Mucosa of descending colon (tissue), 3 donors: ENCODE measurements around the gene LMAN2L. TPM values are rescaled to one million over a fixed set of nuclear protein-coding genes. Genes with fewer than 3 reads are reported as not detected.

Experiments
- ATAC-seq: fragments of 200-7000 bp; cut with Tn5 transposase; one replicate; pipeline ENCODE4 v1.9.1; 2020; ENCODE audit warnings: mild to moderate bottlenecking, moderate library complexity
- DNase-seq, 3 donors: peaks; one replicate each; pipeline ENCODE4 v3.0.0-alpha.2; 2020
- H3K36me3 ChIP-seq: fragments of 200-600 bp; one replicate; pipeline ENCODE4 v1.8.0; 2021; ENCODE audit warnings: low read depth, mild to moderate bottlenecking
- H3K4me1 ChIP-seq: fragments of 200-600 bp; one replicate; pipeline ENCODE4 v1.8.0; 2021; ENCODE audit warnings: low read depth, mild to moderate bottlenecking
- H3K4me3 ChIP-seq: fragments of 200-600 bp; one replicate; pipeline ENCODE4 v1.8.0; 2021; ENCODE audit warnings: mild to moderate bottlenecking
- H3K9me3 ChIP-seq: fragments of 200-600 bp; one replicate; pipeline ENCODE4 v1.8.0; 2021; ENCODE audit warnings: mild to moderate bottlenecking
- intact Hi-C, 2 donors: fragments of 100-400 bp; cut with DNase I in 1 of 2; cut with micrococcal nuclease in 1 of 2; formaldehyde crosslinking; loops; one replicate each; pipeline versions ENCODE4 v1.11.0 to v1.11.1; 2022; cut with DNase I, micrococcal nuclease
- total RNA-seq, 3 donors: library from RNA; stranded (reverse); fragmentation: NEBNext Ultra II Directional in 2 of 3; extraction: Animal tissue kit (Norgen Biotek cat#: 25700) in 2 of 3; gene quantifications; one replicate each; pipeline versions ENCODE4 v1.2.1 to v1.2.4, GENCODE V29; 2021 to 2023
- TF ChIP-seq, protein P1 (sequence below): fragments of 200-600 bp; IDR thresholded peaks from one replicate; pipeline ENCODE4 v1.8.0; 2022; ENCODE audit warnings: antibody characterized with exemption, mild to moderate bottlenecking
- donor health status: DM: no; HTN: no; CAD: no; lungs with moderate emphysema.
- donor health status: DM: no; HTN: no; CAD: no.
- donor health status: DM: no; HTN: yes; CAD: no.

LMAN2L gene
- total RNA-seq, 3 donors from 2014 or later, result 11.2 to 21.0 (median 14.2) TPM

DNA sequence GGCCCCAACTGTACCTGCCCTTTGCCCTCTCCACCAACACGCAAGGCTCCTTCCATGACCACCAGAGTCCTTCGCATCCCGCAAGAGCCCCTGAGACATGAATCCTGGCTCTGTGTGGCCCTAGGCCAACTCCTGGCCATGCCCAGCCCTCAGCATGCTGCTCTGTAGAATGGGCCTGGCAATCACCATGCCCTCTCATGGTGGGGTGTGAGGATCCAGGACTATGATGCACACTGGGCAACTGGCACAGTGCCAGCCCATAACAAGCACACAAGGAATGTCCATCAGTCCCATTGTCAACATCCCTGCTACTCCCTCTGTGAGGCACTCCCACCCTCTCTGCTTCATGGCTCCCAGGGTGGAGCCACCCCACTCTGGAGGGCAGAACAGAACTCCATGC, 52.6 kb downstream of the LMAN2L start:
- ATAC-seq (no peak), DNase-seq (no peak)
- Histone ChIP-seq H3K4me3 (no peak overlapping the region), H3K9me3 (no peaks in the 10 kb centered on the region), H3K4me1 (no peaks in the 10 kb centered on the region), H3K36me3 (no peaks in the 10 kb centered on the region)
- intact Hi-C loops, result no loop called here
- TF ChIP-seq, protein P1, sequence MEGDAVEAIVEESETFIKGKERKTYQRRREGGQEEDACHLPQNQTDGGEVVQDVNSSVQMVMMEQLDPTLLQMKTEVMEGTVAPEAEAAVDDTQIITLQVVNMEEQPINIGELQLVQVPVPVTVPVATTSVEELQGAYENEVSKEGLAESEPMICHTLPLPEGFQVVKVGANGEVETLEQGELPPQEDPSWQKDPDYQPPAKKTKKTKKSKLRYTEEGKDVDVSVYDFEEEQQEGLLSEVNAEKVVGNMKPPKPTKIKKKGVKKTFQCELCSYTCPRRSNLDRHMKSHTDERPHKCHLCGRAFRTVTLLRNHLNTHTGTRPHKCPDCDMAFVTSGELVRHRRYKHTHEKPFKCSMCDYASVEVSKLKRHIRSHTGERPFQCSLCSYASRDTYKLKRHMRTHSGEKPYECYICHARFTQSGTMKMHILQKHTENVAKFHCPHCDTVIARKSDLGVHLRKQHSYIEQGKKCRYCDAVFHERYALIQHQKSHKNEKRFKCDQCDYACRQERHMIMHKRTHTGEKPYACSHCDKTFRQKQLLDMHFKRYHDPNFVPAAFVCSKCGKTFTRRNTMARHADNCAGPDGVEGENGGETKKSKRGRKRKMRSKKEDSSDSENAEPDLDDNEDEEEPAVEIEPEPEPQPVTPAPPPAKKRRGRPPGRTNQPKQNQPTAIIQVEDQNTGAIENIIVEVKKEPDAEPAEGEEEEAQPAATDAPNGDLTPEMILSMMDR, result no peak

DNA sequence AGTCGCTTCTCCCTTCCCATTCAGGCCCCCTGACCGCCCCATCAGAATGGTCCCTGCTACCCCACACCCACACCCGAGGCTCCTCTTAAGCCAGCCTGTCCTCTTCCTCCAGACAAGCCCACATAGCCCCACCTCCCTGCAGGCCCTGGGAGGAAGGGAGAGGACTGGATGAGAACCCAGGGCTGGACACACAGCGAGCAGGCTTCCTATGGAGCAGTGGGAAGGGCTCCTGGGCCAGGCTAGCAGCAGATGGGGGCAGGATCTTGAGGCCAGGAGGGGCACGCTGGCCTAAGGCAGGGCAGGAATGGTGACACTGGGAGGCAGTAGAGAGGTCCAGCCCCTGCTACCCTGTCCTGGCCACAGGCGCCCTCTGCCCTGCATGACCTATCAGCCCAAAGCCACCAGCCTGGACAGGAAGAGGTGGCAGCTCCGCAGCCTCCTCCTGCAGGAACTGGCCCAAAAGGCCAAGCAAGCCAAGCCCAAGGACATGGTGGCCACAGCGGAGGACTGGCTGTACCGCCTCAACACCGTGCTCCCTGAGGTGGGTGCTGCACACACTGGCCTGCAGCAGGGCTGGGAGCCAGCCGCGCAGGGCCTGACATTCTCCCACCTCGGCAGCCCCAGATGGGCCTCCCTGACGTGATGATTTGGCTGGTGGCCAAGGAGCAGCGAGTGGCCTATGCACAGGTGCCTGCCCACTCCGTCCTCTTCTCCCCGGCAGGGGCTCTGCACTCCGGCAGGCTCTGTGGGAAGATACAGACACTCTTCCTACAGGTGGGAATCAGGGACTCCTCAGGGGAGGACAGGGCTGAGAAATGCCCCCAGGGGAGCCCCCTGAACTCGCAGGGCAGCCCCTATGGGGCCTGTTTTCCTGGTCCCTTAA, 54.0 kb downstream of the LMAN2L start:
- no peak for DNase-seq
- intact Hi-C loops, result no loop called here

DNA sequence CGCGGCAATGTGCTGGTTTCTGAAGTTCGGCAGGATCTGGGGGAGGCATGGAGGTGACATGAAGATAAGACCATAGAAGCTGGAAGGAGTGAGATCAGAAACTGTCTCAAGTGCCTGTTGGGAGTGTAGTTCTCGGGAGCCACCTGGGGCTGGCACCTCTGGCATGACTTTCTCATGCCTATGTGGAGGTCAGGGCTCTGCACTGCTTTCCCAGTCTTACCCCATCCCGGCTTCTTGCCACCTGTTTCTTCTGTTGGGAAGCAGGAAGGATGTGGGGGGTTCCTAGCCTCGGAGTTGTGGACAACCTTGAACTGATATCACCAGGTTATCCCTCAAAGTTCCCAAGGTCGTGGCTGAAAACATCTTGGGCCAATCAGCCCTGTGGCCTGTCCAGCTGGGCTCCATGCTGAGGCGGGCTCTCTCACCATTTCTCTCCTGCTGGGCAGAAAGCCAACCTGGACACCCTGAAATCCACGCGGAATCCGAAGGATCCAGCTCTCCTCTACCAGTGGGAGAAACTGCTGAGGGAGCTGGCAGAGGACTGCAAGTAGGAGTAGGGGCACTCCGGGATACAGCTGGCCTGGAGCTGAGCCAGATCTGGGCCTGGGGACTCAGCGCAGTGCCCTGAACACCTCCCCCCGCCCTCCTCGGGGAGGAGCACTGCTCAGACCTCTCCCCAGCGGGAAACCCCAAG, 54.8 kb downstream of the LMAN2L start:
- Histone ChIP-seq H3K36me3 (no peaks in the 10 kb centered on the region), H3K4me1 (no peaks in the 10 kb centered on the region), H3K9me3 (no peaks in the 10 kb centered on the region), H3K4me3 (no peak overlapping the region)
- DNase-seq (no peak), ATAC-seq (no peak)
- intact Hi-C loops, result no loop called here
- TF ChIP-seq, protein P1, result no peak

More for the DNA sequence above, 54.0 kb downstream of the LMAN2L start:
- no peak overlapping the region for H3K4me3 ChIP-seq
- no peaks in the 10 kb centered on the region for H3K4me1 ChIP-seq
- ATAC-seq, result no peak
- no peaks in the 10 kb centered on the region for H3K9me3 ChIP-seq
- TF ChIP-seq, protein P1, result no peak
- H3K36me3 ChIP-seq, result no peaks in the 10 kb centered on the region

DNA sequence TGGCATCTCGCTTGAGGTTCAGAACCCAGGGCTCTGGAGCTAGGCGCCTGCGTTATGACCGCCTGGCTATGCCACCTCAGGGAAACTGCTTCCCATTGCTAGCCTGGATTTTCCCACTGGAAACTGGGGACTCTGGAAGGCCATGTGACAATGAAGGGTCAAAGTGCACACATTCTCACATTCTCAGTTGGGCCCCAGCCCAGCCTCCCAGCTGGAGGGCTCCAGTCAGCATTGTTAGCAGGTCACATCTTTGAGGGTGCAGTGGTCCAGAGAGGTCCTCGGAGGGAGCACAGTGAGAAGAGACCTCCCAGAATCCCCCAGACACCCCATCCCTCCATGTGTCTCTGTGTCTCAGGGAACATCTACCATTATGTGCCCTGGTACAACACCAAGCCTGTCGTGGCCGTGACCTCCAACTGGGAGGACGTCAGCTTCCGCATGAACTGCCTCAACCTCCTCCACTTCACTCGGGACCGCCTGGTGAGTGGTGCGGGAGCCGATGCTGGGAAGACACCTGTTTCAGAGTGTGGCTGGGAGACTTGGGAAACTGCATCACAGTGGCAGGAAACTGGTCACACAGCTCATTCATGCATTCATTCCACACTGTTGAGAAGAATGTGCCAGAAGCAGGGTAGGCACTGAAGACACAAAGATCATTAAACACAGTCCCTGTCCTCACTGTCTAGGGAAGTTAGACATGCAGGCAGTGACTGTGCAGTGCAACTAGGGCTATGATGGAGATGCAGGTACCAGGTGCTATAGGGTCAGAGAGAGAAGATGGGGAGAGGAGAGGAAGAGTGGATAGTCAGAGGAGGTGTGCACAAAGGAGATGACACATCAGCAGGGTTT, 55.7 kb downstream of the LMAN2L start:
- no peaks in the 10 kb centered on the region for H3K9me3 ChIP-seq
- no peaks in the 10 kb centered on the region for H3K4me1 ChIP-seq
- no peak for ATAC-seq
- H3K36me3 ChIP-seq, result no peaks in the 10 kb centered on the region
- no peak overlapping the region for H3K4me3 ChIP-seq
- DNase-seq, result peak in 1 of 3 donors; percentile 5
- TF ChIP-seq, protein P1, result no peak
- intact Hi-C loops, result no loop called here

DNA sequence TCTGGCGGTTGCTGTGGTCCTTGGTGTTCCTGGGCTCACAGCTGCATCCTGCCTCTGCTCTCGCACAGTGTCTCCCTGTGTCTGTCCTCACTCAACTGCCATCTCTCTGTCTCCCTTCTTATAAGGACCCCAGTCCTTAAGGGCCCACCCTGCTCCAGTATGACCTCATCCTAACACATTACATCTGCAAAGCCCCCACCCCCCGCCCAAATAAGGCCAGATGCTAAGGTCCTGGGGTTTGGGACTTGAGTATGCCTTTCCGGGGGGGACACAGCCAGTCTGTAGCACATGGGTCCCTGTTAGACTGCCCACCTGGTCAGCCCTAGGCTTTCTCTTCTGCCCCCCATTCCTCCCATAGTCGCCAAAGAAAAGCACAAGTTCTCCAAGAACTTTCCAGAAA, 56.6 kb downstream of the LMAN2L start:
- Histone ChIP-seq H3K4me3 (no peak overlapping the region), H3K4me1 (no peaks in the 10 kb centered on the region), H3K36me3 (no peaks in the 10 kb centered on the region), H3K9me3 (no peaks in the 10 kb centered on the region)
- intact Hi-C loops, result no loop called here
- DNase-seq (no peak), ATAC-seq (no peak)
- TF ChIP-seq, protein P1, result no peak
